ENCODE results near the gene PPT1. TPM values are rescaled to one million over a fixed set of nuclear protein-coding genes. Genes with fewer than 3 reads are reported as not detected.

Gene PPT1
- total RNA-seq, 2 donors from 2014 or later, result 30.0 to 34.6 TPM

DNA sequence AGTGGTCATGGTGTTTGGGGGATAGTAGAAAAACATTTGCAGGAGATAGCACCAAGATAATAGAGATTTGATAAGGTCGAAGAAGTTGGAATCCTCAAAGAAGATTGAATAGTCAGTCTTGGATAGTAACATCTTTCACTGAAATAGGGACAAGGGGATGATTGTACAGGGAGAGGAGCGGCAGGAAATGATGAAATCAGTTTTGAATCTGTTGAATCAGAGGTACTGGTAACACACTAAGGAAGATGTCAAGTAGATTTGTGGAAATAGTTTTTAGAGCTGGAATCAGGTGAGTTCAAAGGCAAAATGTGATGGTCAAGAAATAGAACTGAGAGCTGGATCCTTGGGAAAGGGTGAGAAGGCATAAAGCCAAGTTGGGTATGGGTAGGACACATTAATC, 30.0 kb downstream of the PPT1 start:
- Histone ChIP-seq H3K27ac (no peak overlapping the region), H3K36me3 (peaks cover 100% of the 10 kb centered on the region), H3K27me3 (no peaks in the 10 kb centered on the region), H3K4me1 (peaks cover 0 to 6% of the 10 kb centered on the region in 2 donors), H3K9me3 (no peaks in the 10 kb centered on the region), H3K4me3 (no peak overlapping the region)
- no peak for DNase-seq (ENCODE audit: low spot score)
- TF ChIP-seq, protein P1, sequence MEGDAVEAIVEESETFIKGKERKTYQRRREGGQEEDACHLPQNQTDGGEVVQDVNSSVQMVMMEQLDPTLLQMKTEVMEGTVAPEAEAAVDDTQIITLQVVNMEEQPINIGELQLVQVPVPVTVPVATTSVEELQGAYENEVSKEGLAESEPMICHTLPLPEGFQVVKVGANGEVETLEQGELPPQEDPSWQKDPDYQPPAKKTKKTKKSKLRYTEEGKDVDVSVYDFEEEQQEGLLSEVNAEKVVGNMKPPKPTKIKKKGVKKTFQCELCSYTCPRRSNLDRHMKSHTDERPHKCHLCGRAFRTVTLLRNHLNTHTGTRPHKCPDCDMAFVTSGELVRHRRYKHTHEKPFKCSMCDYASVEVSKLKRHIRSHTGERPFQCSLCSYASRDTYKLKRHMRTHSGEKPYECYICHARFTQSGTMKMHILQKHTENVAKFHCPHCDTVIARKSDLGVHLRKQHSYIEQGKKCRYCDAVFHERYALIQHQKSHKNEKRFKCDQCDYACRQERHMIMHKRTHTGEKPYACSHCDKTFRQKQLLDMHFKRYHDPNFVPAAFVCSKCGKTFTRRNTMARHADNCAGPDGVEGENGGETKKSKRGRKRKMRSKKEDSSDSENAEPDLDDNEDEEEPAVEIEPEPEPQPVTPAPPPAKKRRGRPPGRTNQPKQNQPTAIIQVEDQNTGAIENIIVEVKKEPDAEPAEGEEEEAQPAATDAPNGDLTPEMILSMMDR (IDR thresholded peaks at IDR 0.05), result no peak

DNA sequence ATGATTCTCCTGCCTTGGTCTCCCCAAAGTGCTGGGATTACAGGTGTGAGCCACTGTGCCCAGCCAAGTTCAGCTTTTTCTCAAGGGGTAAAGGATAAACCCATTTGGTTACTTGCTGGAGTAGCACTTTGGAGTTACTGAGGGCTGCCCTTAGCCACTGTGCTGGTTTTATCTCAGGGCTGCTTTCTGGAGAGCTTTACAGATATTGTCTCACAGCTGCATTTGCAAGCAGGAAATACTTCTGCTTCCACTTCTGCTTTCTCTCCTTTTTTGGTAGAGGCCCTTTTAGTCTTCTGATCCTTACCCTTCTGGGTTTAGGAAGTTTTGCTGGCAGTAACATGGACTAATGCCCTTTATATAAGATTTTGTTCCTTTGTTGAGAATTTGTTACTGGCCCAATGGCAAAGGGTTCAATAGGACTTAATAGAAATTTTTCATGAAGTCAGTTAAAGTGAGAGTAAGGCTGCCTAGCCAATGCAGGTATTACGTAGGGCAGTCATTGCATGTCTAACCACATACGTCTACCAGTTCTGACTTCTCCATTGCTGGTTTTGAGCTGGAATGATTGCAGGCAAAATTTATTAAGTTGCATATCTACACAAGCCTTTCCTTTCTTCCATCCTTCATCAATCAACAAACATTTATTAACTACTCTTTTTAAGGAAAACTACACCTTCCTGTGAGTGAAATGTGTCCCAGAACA, 32.1 kb downstream of the PPT1 start:
- no peak overlapping the region for H3K4me3 ChIP-seq
- peaks cover 100% of the 10 kb centered on the region for H3K36me3 ChIP-seq
- no peaks in the 10 kb centered on the region for H3K27me3 ChIP-seq
- H3K9me3 ChIP-seq, result no peaks in the 10 kb centered on the region
- peaks cover 0 to 23% of the 10 kb centered on the region in 2 donors for H3K4me1 ChIP-seq
- no peak for DNase-seq (ENCODE audit: low spot score)
- H3K27ac ChIP-seq, result no peak overlapping the region
- TF ChIP-seq, protein P1 (IDR thresholded peaks at IDR 0.05), result no peak

DNA sequence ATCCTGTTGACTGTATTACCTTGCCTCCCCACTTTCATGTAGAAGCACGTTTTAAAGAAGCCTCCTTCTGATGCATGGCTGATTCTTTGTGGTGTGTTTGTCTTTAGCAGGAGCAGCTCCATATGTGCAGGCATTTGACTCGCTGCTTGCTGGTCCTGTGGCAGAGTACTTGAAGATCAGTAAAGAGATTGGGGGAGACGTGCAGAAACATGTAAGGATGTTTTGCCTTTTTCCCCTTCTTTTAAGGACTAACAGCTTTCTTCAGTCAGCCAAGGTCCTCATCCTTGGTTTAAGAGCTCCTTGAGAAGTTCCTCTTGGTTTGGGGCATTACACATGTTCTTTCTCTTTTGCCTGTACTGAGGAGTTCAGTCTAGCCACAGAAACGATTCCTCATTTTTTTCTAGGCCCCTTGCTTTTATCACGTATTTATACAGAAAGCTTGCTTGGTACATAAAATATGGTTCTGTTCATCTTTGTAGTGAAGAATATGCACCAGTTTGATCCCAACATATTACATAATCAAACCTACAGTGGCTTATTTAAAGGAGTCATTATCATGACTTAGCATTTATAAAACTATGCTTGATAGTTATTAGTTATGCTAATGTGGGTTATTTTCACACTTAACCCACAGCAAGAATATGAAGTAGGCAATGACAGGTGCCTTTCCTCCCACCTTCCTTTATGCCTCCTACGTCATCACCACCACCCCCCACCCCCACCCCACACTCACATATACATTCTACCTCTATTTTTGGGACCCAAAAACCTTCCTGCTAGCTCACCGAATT, 36.9 kb downstream of the PPT1 start:
- Histone ChIP-seq H3K4me1 (peaks cover 0 to 71% of the 10 kb centered on the region in 2 donors), H3K4me3 (no peak overlapping the region), H3K27me3 (no peaks in the 10 kb centered on the region), H3K9me3 (no peaks in the 10 kb centered on the region), H3K27ac (peak overlapping the region; percentile 44 to 56), H3K36me3 (peaks cover 56% of the 10 kb centered on the region)
- DNase-seq (ENCODE audit: low spot score), result no peak
- TF ChIP-seq, protein P1 (IDR thresholded peaks at IDR 0.05), result no peak

DNA sequence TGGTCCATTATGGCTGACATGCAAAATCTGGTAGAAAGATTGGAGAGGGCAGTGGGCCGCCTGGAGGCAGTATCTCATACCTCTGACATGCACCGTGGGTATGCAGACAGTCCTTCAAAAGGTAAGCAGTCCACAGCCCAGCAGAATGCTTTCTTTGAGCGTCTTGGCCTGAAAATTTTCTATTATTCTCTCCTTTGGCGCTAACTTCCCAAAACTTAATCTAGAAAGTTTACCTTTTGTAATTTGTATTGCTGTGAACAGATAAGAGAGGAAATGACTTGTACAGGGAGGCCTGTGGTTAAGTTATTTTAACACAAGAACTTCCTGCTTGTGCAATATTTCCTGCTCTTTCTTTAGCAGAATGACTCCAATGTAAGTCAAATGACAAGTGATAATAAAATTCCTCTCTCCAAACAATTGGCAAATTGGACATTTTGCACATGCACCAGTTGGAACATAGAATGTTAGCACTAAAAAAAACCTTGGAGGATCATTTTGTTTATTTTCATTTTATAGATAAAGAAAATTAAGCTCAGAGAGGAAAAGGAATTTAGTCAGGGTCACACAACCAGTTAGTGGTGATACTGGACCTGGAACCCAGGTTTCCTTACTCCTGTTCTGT, 37.6 kb downstream of the PPT1 start:
- peaks cover 0 to 73% of the 10 kb centered on the region in 2 donors for H3K4me1 ChIP-seq
- H3K36me3 ChIP-seq, result peaks cover 49% of the 10 kb centered on the region

DNA sequence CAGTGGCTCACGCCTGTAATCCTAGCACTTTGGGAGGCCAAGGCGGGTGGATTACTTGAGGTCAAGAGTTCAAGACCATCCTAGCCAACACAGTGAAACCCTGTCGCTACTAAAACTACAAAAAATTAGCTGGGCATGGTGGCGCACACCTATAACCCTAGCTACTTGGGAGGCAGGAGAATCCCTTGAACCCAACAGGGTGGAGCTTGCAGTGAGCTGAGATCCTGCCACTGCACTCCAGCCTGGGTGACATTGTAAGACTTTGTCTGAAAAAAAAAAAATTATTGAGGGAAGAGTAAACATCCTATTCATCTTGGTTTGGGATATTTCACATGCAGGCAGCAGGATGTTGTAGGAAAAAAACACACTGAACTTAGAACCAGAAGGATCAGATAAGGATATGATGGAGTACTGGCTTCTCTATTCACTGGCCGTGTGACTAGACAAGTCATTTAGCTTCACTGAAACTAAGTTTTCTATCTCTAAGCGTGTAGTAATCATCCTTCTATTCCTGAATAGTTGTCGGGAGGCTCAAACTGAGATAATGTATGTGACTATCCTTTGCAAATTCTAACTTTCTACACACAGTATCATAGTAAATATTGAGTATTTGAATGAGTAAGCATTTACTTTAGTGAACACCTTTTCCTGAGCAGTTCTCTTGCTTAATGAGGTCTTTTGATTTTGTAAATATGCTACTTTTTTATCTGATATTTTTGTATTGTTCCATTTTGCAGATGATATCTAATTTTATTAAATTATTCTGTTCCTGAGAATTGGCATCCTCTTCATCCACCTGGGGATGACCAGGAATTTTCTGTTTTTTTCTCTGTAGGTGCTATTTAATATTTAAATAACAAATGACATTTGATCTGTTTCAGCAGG, 38.4 kb downstream of the PPT1 start:
- Histone ChIP-seq H3K4me1 (peaks cover 0 to 78% of the 10 kb centered on the region in 2 donors), H3K27me3 (no peaks in the 10 kb centered on the region), H3K36me3 (peaks cover 42% of the 10 kb centered on the region), H3K9me3 (no peaks in the 10 kb centered on the region), H3K4me3 (no peak overlapping the region), H3K27ac (peak overlapping the region; percentile 44 to 56)
- DNase-seq (ENCODE audit: low spot score), result no peak
- TF ChIP-seq, protein P1 (IDR thresholded peaks at IDR 0.05), result no peak

More for the DNA sequence above, 37.6 kb downstream of the PPT1 start:
- Histone ChIP-seq H3K4me3 (no peak overlapping the region), H3K27me3 (no peaks in the 10 kb centered on the region), H3K9me3 (no peaks in the 10 kb centered on the region), H3K27ac (peak overlapping the region; percentile 44 to 56)
- no peak for DNase-seq (ENCODE audit: low spot score)
- TF ChIP-seq, protein P1 (IDR thresholded peaks at IDR 0.05), result no peak

Data from right atrium auricular region (tissue), 2 donors.